Mucosa of stomach (tissue), 1 donor: ENCODE data around the gene STARD7.
"Not testable (repeated sequence)": the region's sequence is repeated elsewhere in the genome, so short reads cannot be mapped to it uniquely, and the experiment has no call there.

ENCODE experiments used
- H3K27me3 ChIP-seq: one replicate; pipeline ENCODE4 v1.7.0; 2013; ENCODE audit warnings: mild to moderate bottlenecking, low read length; ENCODE audit not compliant: control insufficient read depth, insufficient read depth
- H3K36me3 ChIP-seq: one replicate; pipeline ENCODE4 v1.7.0; 2013; ENCODE audit warnings: low read length; ENCODE audit not compliant: control insufficient read depth, insufficient read depth
- H3K4me1 ChIP-seq: one replicate; pipeline ENCODE4 v1.7.0; 2013; ENCODE audit warnings: mild to moderate bottlenecking, low read length; ENCODE audit not compliant: control insufficient read depth, insufficient read depth
- H3K4me3 ChIP-seq: one replicate; pipeline ENCODE4 v1.7.0; 2013; ENCODE audit warnings: low read length
- H3K9ac ChIP-seq: one replicate; pipeline ENCODE4 v1.7.0; 2013; ENCODE audit warnings: mild to moderate bottlenecking, low read length, moderate library complexity
- H3K9me3 ChIP-seq: one replicate; pipeline ENCODE4 v1.7.0; 2013; ENCODE audit warnings: mild to moderate bottlenecking, low read length, moderate library complexity; ENCODE audit not compliant: control insufficient read depth
- donor health status: Pancreatic carcinoma.

STARD7 gene

GRCh38 chr2:96208143-96209010 is at the start of gene STARD7:
TSS of gene STARD7 (minus strand) at chr2:96208827. CDS start at chr2:96208434, 393 bp downstream.
- Histone ChIP-seq H3K4me1 (peaks cover 37% of the 10 kb centered on the region), H3K27me3 (no peaks in the 10 kb centered on the region), H3K36me3 (no peaks in the 10 kb centered on the region), H3K4me3 (peak within 1 kb of the TSS; percentile 39), H3K9ac (peak within 1 kb of the TSS; percentile 76), H3K9me3 (no peaks in the 10 kb centered on the region)

- not testable (repeated sequence) for H3K4me3 ChIP-seq
- H3K9ac ChIP-seq, result peak overlapping the region; percentile 28
These were observed 49.1 kb upstream of the STARD7 start for GRCh38 chr2:96257744-96258143.

GRCh38 chr2:96256611-96257113 is 48.0 kb upstream of the STARD7 start:
- H3K9ac ChIP-seq, result no peak overlapping the region
- no peaks in the 10 kb centered on the region for H3K27me3 ChIP-seq
- H3K36me3 ChIP-seq, result peaks cover 32% of the 10 kb centered on the region
- no peak overlapping the region for H3K4me3 ChIP-seq
- peaks cover 38% of the 10 kb centered on the region for H3K4me1 ChIP-seq
- no peaks in the 10 kb centered on the region for H3K9me3 ChIP-seq

More at GRCh38 chr2:96257744-96258143, 49.1 kb upstream of the STARD7 start:
- H3K9me3 ChIP-seq, H3K27me3 ChIP-seq: not testable (repeated sequence)
- Histone ChIP-seq H3K36me3 (peaks cover 25% of the 10 kb centered on the region), H3K4me1 (peaks cover 47% of the 10 kb centered on the region)

GRCh38 chr2:96254571-96254970 is 45.9 kb upstream of the STARD7 start:
- Histone ChIP-seq H3K27me3 (no peaks in the 10 kb centered on the region), H3K36me3 (peaks cover 32% of the 10 kb centered on the region), H3K4me3 (no peak overlapping the region), H3K9ac (no peak overlapping the region), H3K9me3 (no peaks in the 10 kb centered on the region), H3K4me1 (peaks cover 17% of the 10 kb centered on the region)

- Histone ChIP-seq H3K36me3 (peaks cover 31% of the 10 kb centered on the region), H3K9me3 (no peaks in the 10 kb centered on the region), H3K27me3 (no peaks in the 10 kb centered on the region), H3K4me1 (peaks cover 2% of the 10 kb centered on the region), H3K9ac (no peak overlapping the region), H3K4me3 (no peak overlapping the region)
These were observed 44.4 kb upstream of the STARD7 start for GRCh38 chr2:96253006-96253405.

GRCh38 chr2:96252526-96252925 is 43.9 kb upstream of the STARD7 start:
- Histone ChIP-seq H3K9ac (no peak overlapping the region), H3K4me1 (peaks cover 5% of the 10 kb centered on the region), H3K36me3 (peaks cover 28% of the 10 kb centered on the region), H3K9me3 (no peaks in the 10 kb centered on the region), H3K4me3 (no peak overlapping the region), H3K27me3 (no peaks in the 10 kb centered on the region)

GRCh38 chr2:96251721-96252292 is 43.2 kb upstream of the STARD7 start:
- Histone ChIP-seq H3K4me1 (peaks cover 7% of the 10 kb centered on the region), H3K9ac (no peak overlapping the region), H3K36me3 (peaks cover 28% of the 10 kb centered on the region), H3K27me3 (no peaks in the 10 kb centered on the region), H3K4me3 (no peak overlapping the region), H3K9me3 (no peaks in the 10 kb centered on the region)

- H3K36me3 ChIP-seq, result peaks cover 24% of the 10 kb centered on the region
- H3K4me1 ChIP-seq, result peaks cover 7% of the 10 kb centered on the region
- H3K9me3 ChIP-seq, result no peaks in the 10 kb centered on the region
These were observed 41.6 kb upstream of the STARD7 start for GRCh38 chr2:96250188-96250587.

GRCh38 chr2:96249654-96250053 is 41.0 kb upstream of the STARD7 start:
- H3K4me1 ChIP-seq, result peaks cover 7% of the 10 kb centered on the region
- H3K27me3 ChIP-seq, result no peaks in the 10 kb centered on the region
- H3K9ac ChIP-seq, result no peak overlapping the region
- no peaks in the 10 kb centered on the region for H3K9me3 ChIP-seq
- H3K36me3 ChIP-seq, result peaks cover 19% of the 10 kb centered on the region
- H3K4me3 ChIP-seq, result no peak overlapping the region

More at GRCh38 chr2:96250188-96250587, 41.6 kb upstream of the STARD7 start:
- H3K4me3 ChIP-seq, result no peak overlapping the region
- no peak overlapping the region for H3K9ac ChIP-seq
- H3K27me3 ChIP-seq, result no peaks in the 10 kb centered on the region

- no peak overlapping the region for H3K9ac ChIP-seq
- no peak overlapping the region for H3K4me3 ChIP-seq
- H3K36me3 ChIP-seq, result peaks cover 9% of the 10 kb centered on the region
- peaks cover 7% of the 10 kb centered on the region for H3K4me1 ChIP-seq
- no peaks in the 10 kb centered on the region for H3K9me3 ChIP-seq
- no peaks in the 10 kb centered on the region for H3K27me3 ChIP-seq
These were observed 40.0 kb upstream of the STARD7 start for GRCh38 chr2:96248624-96249023.

GRCh38 chr2:96247896-96248295 is 39.3 kb upstream of the STARD7 start:
- Histone ChIP-seq H3K9ac (no peak overlapping the region), H3K36me3 (peaks cover 9% of the 10 kb centered on the region), H3K4me3 (no peak overlapping the region), H3K4me1 (peaks cover 7% of the 10 kb centered on the region), H3K27me3 (no peaks in the 10 kb centered on the region), H3K9me3 (no peaks in the 10 kb centered on the region)

GRCh38 chr2:96247009-96247408 is 38.4 kb upstream of the STARD7 start:
- Histone ChIP-seq H3K4me3 (no peak overlapping the region), H3K9ac (no peak overlapping the region), H3K4me1 (peaks cover 7% of the 10 kb centered on the region), H3K27me3 (no peaks in the 10 kb centered on the region), H3K9me3 (no peaks in the 10 kb centered on the region), H3K36me3 (peaks cover under 1% of the 10 kb centered on the region)
